GM23338 (cell line): ENCODE measurements around the gene HMG20B. TPM values are rescaled to one million over a fixed set of nuclear protein-coding genes. Genes with fewer than 3 reads are reported as not detected.

Experiments
- ATAC-seq: fragments of 200-7000 bp; cut with Tn5 transposase; 3 replicates; pipeline ENCODE4 v1.9.1; 2020
- DNase-seq: peaks from one replicate; pipeline ENCODE4 v3.0.0-alpha.2; 2015; ENCODE audit warnings: low spot score
- H2AFZ ChIP-seq: fragments of 200-600 bp; sonication (generic); 2 replicates; pipeline ENCODE4 v1.8.0; 2016; ENCODE audit warnings: antibody characterized with exemption, mild to moderate bottlenecking, moderate library complexity
- H3F3A ChIP-seq: fragments of 200-600 bp; sonication (generic); replicated peaks from 2 replicates; pipeline ENCODE4 v1.8.0; 2017; ENCODE audit warnings: antibody characterized with exemption, mixed run types, low read depth
- H3K27ac ChIP-seq: fragments of 200-600 bp; sonication (generic); 2 replicates; pipeline ENCODE4 v1.6.1; 2016; ENCODE audit warnings: low read depth
- H3K27me3 ChIP-seq: fragments of 200-600 bp; sonication (generic); 2 replicates; pipeline ENCODE4 v1.8.0; 2016; ENCODE audit warnings: mild to moderate bottlenecking, mixed run types, moderate library complexity; ENCODE audit not compliant: insufficient read depth
- H3K36me3 ChIP-seq: fragments of 200-600 bp; sonication (generic); 2 replicates; pipeline ENCODE4 v1.8.0; 2016; ENCODE audit warnings: mild to moderate bottlenecking; ENCODE audit not compliant: insufficient read depth
- H3K4me1 ChIP-seq: fragments of 200-600 bp; sonication (generic); 2 replicates; pipeline ENCODE4 v1.8.0; 2016; ENCODE audit warnings: mild to moderate bottlenecking, moderate library complexity; ENCODE audit not compliant: insufficient read depth
- H3K4me2 ChIP-seq: fragments of 200-600 bp; sonication (generic); 2 replicates; pipeline ENCODE4 v1.7.1; 2017; ENCODE audit warnings: mixed run types
- H3K4me3 ChIP-seq: fragments of 200-600 bp; sonication (generic); 2 replicates; pipeline ENCODE4 v1.6.1; 2016; ENCODE audit warnings: mixed run types
- H3K79me2 ChIP-seq: fragments of 200-600 bp; sonication (generic); replicated peaks from 2 replicates; pipeline ENCODE4 v1.8.0; 2017; ENCODE audit warnings: mild to moderate bottlenecking; ENCODE audit not compliant: insufficient read depth
- H3K9me2 ChIP-seq: fragments of 200-600 bp; sonication (generic); 2 replicates; pipeline ENCODE4 v1.8.0; 2017; ENCODE audit not compliant: insufficient read depth
- H4K20me1 ChIP-seq: fragments of 200-600 bp; sonication (generic); replicated peaks from 2 replicates; pipeline ENCODE4 v1.8.0; 2017; ENCODE audit warnings: mild to moderate bottlenecking; ENCODE audit not compliant: insufficient read depth
- H3K27ac Mint-ChIP-seq: 2 replicates; pipeline ENCODE4 v1.8.0; 2020; ENCODE audit warnings: inconsistent platforms, mild to moderate bottlenecking, moderate library complexity, mixed read lengths
- H3K27me3 Mint-ChIP-seq: 3 replicates; pipeline ENCODE4 v1.8.0; 2022; ENCODE audit warnings: low read depth, mild to moderate bottlenecking, moderate library complexity, mixed read lengths, inconsistent platforms; ENCODE audit not compliant: insufficient read depth, poor library complexity
- H3K36me3 Mint-ChIP-seq: 3 replicates; pipeline ENCODE4 v1.8.0; 2021; ENCODE audit warnings: low read depth, mild to moderate bottlenecking, inconsistent platforms, moderate library complexity, mixed read lengths
- H3K4me1 Mint-ChIP-seq: 3 replicates; pipeline ENCODE4 v1.8.0; 2020; ENCODE audit warnings: mild to moderate bottlenecking, inconsistent platforms, mixed read lengths
- H3K4me3 Mint-ChIP-seq: 3 replicates; pipeline ENCODE4 v1.8.0; 2021; ENCODE audit warnings: moderate library complexity, mild to moderate bottlenecking, inconsistent platforms, mixed read lengths
- H3K9me3 Mint-ChIP-seq: 3 replicates; pipeline ENCODE4 v1.8.0; 2020; ENCODE audit warnings: moderate library complexity, mild to moderate bottlenecking, inconsistent platforms, mixed read lengths
- CREB1 ChIP-seq: fragments of 250-450 bp; sonication (Bioruptor Pico); IDR thresholded peaks from 2 replicates; pipeline ENCODE4 v1.5.0; 2020; ENCODE audit warnings: low read depth, mild to moderate bottlenecking, moderate library complexity
- POLR2AphosphoS5 ChIP-seq: IDR thresholded peaks from 2 replicates; pipeline ENCODE4 v1.6.1; 2016; ENCODE audit warnings: antibody characterized with exemption, low read depth
- ZNF462 ChIP-seq: fragments of 250-450 bp; sonication (Bioruptor Pico); IDR thresholded peaks from 2 replicates; pipeline ENCODE4 v1.5.0; 2020; ENCODE audit warnings: mild to moderate bottlenecking, moderate library complexity
- polyA plus RNA-seq: library from polyadenylated mRNA; unstranded; fragments of >200 nt; fragmentation: Nextera tagmentation; extraction: Ambion mirVana; gene quantifications from 2 replicates; pipeline ENCODE4 v1.2.1, GENCODE V29; 2016
- total RNA-seq: library from RNA; depleted of rRNA; stranded (reverse); fragments of >200 nt; shearing (Covaris generic); gene quantifications from 2 replicates; pipeline ENCODE4 v1.2.3, GENCODE V29; 2014

Gene HMG20B
- total and polyA plus RNA-seq, 2 experiments from 2014 or later, result 74.1 to 130 TPM

GRCh38 chr19:3538965-3539755, 33.6 kb upstream of the HMG20B start, which contains the start of gene TEKTIP1 (continued):
- TF ChIP-seq ZNF462 (CRISPR knock-in tag), result no peak

- 0 out of 3 replicates have a peak, but pooled peaks cover 3% of the 10 kb centered on the region for H3K9me3 Mint-ChIP-seq
- H3K4me3 ChIP-seq, result no peak overlapping the region
- no peaks in the 10 kb centered on the region for H3K79me2 ChIP-seq
- H3K9me2 ChIP-seq, result no peaks in the 10 kb centered on the region
- no peaks in the 10 kb centered on the region for H3K27me3 ChIP-seq
- TF ChIP-seq POLR2AphosphoS5 (peak; percentile 33; the same call in 1 of the 2 replicates), CREB1 (CRISPR knock-in tag) (no peak)
- H3K27me3 Mint-ChIP-seq, result peaks cover 20% of the 10 kb centered on the region
- no peak overlapping the region for H3K4me2 ChIP-seq
- no peak for ATAC-seq
- peaks cover 7% of the 10 kb centered on the region; the same call in 1 of the 2 replicates for H3F3A ChIP-seq
- no peaks in the 10 kb centered on the region for H3K36me3 ChIP-seq
- H3K4me3 Mint-ChIP-seq, result no peak overlapping the region; the same call in 2 of the 3 replicates
- no peak for DNase-seq
- H3K4me1 ChIP-seq, result no peaks in the 10 kb centered on the region
- peaks cover 10% of the 10 kb centered on the region; the same call in 2 of the 3 replicates for H3K4me1 Mint-ChIP-seq
- no peak overlapping the region; the same call in 1 of the 2 replicates for H3K27ac Mint-ChIP-seq
- H4K20me1 ChIP-seq, result no peaks in the 10 kb centered on the region; the same call in 1 of the 2 replicates
- H2AFZ ChIP-seq, result no peak overlapping the region
- no peak overlapping the region for H3K27ac ChIP-seq
- H3K36me3 Mint-ChIP-seq, result peaks cover 19% of the 10 kb centered on the region
Measured at GRCh38 chr19:3539756-3540118, 33.0 kb upstream of the HMG20B start.
